Activated CD4-positive, alpha-beta T cell treated with anti-CD3 and anti-CD28 coated beads, Interleukin-2, amount 50 U/mL, for 16 hours (primary cell): ENCODE data around the gene NCKAP5.

Source experiments
- DNase-seq: peaks from one replicate; pipeline ENCODE4 v3.0.0-alpha.2; 2020

Gene NCKAP5

DNA sequence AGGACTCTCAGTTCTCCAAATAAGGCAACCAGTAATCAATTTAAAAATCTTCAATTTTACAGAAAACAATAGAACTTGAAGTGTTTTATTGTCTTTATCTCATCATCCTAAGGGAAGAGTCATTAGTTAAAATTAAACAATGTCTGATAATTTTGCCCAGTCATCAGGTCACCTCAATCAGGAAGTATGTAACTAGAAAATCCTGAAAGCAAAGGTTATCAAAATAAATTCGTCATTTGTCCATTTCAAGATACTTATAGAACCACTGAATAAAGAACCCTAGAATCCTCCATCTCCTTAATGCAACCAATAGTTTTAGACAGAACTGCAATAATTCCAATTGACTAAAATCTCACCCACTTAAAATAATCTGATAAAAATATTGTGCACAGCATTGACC is 115.2 kb downstream of the NCKAP5 start:
- no peak for DNase-seq

DNA sequence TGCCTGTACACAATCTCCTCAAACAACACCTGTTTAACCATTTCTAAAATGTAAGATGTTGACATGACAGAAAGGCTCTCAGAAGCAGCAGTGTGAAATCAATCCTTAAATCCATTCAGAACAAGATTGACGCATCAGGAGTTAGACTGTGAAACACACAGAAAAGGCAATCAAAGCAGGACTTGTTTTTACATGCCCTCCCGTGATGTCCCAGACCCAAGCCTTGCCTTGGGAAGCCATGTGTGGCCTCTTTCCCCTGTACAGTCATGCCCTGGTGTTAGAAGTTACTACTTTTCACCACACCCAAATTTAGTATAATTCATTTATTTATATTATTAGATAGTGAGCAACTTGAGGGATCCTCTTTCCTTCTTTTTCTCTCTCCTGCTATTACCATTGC is 115.7 kb downstream of the NCKAP5 start:
- no peak for DNase-seq

DNA sequence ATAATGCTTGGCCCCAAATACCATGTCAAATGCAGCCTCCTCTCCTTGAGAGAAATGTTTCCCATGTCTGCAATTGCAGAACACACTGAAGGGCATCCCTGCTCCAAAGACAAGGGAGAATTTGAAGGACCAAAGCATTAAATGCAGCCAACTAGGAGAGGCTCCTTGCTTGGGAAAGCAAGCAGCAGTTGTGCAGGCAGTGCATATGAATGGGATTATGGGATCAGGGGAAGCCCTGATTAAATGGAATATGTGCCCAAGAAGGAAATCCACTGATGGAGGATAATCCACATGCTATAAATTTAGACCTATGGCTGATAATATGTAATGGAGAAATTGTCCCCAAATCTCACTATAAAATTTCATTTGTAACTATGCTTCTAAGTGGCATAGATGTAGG is 116.1 kb downstream of the NCKAP5 start:
- no peak for DNase-seq

DNA sequence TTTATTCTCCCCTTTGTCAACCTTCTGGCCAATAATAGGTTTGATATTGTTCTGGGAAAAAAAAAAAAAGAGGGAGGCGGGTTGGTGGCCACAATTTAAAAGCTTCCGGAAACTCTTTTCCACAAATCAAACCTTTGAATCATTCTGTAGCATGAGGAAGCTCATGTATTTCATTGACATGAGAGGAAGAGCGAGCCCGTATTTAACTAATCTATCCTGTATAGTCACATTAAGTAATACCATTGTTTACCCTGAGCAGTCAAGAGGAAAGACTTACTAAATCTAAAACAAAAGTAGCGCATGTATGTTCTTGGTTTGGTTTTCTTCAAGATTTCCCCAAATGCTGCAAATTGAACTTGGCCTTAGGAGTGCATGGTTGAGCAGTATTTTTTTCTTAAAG is 120.1 kb downstream of the NCKAP5 start:
- DNase-seq: no peak

DNA sequence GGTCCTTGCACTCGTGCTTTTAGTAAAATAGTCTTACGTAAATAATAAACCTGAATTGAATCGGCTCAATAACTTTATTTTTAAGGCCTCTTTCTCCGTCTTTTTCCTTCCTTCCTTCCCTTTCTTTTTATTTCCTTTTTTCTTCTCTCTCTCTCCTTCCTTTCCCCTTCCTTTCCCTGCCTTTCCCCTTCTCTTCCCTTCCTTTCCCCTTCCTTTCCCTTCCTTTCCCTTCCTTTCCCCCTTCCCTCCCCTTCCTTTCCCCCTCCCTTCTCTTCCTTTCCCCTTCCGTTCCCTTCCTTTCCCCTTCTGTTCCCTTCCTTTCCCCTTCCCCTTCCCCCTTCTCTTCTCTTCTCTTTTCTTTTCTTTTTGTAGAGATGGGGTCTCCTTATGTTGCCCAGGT is 121.0 kb downstream of the NCKAP5 start:
- DNase-seq: no peak

DNA sequence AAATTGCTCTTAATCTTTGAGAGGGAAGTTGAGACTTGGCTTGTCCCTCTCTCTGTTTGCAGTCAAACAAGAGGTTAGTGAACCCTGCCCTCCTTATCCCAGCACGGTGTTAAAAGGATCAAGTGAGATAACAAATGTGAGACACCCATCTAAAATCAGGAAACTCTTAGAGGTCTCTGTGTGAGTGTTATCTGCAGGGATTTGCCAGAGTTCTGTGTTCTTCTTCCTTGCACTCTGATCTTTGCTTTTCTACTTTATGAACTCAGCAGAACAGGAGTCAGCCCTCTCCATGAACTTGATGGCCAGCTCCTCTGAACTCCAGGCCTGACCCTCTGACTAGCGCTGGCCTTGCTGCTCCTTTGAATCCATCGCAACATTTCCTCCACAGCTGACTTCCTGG is 123.8 kb downstream of the NCKAP5 start:
- DNase-seq: no peak

DNA sequence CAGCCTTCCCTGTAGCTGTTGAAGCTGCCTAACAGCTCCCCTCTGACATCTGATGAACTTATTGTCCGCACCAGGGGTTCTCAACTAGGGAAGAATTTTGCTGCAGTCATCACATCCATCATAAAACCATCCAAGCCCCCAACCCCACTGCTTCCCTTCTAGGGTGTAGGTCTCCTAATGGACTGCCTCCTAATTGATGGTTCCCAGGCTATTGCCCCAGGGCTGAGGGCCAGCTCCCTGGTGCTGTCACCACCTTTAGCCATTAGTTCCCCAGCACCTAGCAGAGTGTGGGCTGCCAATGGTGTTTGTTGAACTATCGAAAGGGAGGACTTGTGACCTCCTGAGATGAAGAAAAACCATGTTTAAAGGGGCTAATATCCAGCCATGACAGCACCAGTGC is 125.9 kb downstream of the NCKAP5 start:
- no peak for DNase-seq

DNA sequence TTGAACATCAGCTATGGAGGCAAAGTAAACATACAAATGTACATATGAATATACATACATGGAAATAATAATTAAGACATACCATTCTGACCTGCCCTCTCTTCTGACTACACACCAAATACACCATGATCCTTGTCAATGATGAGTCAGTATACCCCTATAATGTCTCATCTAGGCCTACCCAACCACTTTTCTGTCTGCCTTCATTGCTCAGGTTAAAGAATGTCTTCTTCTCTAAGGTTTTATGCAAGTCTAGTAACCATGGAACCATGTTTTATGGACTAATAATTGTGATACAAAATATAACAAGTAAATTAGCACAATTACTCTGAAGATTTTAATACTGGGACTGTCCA is 128.7 kb downstream of the NCKAP5 start:
- DNase-seq: no peak

DNA sequence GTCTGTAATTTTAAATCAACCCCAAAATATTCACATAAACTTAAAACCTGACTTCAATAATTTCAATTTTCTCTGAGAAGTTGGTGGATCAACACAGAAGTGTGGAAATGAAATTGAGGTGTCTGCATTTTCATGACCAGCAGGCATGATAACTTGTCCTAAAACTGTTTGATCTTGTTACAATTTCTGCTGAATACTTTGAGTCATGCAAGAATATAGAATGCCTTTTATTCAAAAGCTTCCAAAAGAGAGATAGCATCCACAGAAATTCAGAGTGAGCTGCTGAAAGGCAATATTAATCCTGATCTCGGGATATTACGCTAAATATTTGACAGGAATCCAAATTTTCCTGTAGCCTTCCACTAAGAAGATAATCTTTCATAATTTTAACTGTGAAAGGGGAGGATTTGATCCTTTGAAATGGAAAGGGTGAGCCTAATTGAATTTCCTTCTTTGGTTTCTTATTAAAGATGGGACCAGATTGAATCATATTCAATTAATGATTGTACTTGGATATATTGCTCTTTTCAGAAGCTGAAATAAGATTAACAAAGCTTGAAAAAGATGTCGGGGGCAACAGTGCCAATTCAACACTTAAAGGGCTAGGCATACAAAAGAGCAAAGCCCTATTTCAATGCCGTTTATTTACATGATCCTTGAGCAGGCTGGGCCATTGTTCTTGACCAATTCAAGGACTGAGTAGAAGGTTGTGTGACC is 129.3 kb downstream of the NCKAP5 start:
- DNase-seq: no peak

DNA sequence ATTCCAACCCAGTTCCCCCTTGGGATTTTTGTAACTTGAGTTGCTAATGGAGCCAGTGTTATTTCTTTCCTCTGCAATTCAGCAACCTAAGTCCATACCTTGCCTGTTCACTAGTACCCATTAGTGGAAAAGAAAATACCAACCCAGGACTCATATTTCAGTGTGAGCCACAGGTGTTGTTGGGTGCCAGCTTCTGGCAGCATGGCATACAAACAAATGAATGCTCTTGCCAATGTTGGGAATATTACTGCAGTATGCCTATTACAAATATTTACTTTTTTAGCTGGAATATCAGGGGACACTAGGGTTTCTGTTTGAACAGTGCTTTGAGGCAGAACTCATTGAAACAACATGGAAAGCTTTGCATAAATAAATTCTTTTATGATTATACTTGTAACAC is 130.2 kb downstream of the NCKAP5 start:
- no peak for DNase-seq

DNA sequence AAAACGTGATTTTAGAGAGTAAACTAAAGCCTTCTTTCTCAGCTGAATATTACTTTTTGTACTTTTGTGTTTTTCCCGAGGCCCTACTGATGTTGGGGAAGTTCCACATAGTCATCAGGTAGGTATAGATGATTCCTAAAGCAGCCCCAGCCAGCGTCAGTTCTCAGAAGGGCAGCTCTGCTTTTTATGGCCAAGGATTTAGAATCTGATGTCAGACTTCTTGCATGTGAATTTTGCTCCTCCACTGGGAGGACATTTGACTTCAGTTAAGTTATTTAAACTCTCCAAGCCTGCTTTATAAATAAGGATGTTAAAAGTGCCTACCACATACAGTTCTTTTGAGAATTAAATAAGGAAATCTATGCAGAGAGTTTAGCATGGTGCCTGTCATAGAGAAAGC is 130.8 kb downstream of the NCKAP5 start:
- DNase-seq: no peak

DNA sequence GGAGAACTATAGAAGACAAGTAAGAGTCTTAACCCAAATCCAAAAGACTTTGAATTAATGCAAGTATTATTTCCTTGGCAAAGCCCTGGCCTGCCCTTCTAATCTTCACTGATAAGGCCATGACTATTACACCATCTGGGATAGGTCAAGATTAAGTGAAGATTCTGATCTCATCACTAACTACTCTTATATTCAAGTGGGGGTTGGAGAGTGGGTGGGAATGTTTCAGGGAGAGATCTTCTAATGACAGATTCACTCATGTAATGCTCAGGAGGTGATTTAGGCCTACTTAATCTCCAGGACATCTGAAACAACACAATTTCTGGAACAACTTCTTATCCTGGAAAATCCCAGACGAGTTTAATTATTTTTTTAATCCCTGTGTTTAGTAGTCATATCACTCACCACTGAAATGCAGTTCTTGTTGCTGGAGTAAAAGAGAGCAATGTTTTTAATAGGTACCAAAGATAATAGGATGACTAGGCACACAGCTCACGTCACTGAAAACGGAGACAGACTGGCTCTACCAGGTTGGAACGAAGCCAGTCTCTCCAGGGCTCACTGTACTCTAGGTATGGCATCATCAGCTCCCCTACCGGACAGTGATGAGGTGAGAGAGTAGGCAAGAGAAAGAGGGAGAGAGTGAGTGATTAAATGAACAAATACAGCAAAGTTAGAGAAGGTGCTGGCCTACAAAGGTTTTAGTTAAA is 133.1 kb downstream of the NCKAP5 start:
- no peak for DNase-seq

DNA sequence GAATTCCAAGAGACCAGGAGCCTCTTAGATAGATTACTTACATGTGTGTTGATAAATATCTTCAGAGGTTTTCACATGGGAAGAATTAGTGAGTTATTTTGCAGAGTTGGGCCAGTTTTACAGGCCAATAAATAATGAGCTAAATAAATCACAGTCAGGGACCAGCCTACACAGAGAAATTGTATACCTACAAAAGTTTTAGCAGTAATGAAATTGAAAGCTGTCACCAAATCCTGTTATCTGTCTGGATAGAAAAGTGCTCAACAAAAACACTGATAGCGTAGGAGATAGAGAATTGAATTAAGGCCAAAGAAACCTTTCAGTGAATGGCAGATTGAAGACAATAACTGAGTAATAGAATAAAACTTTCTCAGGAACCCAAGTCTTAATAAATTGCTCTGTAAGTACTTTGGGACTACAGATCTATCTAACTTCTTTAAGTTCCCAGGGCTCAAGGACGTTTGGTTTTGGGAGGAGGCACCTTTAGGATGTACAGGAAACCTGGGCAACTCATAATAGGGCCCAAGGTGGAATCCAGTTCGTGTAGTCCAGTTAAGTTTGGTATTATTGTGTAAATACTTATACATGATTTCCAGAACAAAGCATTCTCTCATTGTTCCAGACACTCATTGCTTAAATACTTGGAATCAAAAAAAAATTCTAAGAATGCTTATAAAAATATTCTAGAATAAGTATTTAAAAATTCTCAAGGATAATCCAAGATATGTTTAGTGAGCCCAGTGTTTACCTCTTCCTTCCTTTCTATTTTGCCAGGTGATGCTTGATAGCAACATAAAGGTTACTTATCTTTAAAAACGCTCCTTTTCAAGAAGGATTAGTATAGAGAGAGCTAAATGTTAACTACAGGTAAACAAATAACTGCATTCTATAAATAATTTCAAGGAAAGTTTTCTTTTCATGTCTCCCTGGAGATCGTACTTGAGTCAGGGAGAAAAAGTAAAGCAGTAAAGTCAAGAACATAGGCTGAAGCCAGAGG is 134.5 kb downstream of the NCKAP5 start:
- no peak for DNase-seq

DNA sequence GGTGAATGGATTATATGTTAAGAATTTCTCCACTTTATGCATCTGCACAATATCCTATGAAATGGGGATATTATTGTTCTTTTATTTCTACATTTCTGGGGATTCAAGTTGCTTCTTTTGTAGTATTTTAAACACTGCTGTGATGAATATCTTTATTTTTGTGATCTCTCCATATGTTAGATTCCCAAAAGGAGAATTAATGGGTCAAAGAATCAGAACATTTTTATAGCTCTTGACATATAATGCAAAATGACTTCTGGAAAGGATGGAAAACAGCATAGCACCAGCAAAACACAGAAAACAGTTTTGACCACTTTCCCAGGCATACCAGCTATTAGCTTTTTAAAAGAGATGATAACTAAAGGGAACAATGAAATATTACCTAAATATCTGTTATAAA is 135.5 kb downstream of the NCKAP5 start:
- no peak for DNase-seq

DNA sequence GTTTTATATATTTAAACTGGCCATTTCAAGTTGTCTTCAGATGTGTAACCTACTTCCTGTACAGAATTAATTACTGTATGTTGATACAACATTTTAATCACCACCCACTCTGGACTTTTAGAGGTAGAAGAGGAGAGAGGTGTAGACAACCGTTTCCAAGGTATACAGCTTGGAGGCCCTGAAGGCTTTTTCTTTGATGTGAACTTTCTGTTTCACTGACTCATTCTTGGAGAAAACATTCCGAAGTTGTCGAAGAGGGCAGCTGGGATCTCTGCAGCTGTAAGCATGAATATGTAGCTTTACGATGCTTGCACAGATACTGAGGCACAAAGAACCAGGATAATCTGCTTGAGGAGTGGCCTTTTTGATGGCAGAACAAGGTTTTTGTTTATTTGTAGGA is 137.0 kb downstream of the NCKAP5 start:
- DNase-seq: no peak

DNA sequence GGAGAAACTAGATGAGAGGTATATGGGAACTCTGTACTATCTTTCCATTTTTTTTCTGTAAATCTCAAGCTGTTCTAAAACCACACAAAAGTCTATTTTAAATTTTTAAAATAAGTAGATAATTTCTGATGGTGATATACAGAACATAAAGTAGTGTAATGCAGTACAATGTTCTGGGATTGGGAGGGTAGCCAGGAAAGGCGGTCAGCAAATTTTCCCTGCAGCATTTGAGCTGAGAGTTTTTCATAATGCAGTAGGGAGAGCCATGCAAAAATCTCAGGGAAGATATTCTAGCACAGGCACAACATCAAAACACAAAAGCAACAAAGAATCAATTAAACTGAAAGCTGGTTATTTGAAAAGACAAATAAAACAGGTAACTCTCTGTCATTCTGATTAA is 141.5 kb downstream of the NCKAP5 start:
- no peak for DNase-seq

DNA sequence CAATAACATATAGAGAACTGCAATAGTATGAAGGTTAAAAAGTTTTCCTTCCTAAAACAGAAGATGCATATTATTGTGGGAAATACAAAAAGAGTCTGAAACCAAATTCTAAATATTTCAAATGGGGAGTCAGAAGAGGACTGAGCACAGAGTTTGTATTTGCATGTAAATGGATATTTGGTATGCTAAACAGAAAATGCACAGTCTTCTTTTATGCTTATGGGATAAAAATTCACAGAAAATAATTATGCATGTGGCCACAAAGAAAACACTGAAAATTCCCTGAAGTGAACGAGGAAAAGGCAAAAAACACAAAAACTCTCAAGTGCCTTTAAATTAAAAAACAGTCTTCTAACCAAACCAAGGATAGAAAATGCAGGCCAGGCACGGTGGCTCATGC is 142.7 kb downstream of the NCKAP5 start:
- no peak for DNase-seq

DNA sequence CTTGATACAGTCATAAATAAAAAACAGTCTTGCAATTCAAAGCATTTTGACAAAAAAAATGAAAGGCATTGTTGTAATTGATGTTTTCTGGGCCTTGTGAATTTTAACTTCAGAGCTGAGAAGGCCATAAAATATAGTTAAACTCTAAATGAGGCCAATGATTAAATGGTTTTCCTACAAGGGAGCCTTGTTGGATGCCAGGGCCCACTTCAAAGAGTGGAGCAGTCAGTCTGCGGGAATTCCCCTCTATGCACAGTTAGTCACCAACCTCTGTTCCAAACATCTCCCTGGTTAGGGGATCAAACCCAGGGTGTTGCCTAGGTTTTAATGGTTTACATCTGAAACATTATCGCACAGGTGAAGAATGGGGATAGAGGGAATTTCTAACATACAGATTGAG is 143.4 kb downstream of the NCKAP5 start:
- DNase-seq: no peak

DNA sequence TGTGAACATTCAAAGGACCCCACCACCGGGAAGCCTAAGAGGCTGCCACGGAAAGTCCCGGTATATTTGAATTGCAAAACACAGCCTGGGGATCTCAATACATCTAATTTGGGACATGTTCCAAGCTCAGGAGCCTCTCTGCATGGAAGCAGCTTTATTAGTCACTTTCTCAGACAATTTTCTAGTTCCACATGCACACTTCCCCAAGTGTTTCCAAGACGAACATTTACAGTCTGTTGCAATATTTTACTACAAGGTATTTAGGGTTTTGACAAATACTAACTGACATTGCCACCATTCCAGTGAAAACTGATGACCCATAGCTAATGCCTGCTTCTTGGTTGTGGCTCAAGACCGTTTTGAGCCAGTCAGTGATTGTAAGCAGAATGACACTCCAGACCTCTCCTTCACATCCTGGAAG is 145.3 kb downstream of the NCKAP5 start:
- no peak for DNase-seq

DNA sequence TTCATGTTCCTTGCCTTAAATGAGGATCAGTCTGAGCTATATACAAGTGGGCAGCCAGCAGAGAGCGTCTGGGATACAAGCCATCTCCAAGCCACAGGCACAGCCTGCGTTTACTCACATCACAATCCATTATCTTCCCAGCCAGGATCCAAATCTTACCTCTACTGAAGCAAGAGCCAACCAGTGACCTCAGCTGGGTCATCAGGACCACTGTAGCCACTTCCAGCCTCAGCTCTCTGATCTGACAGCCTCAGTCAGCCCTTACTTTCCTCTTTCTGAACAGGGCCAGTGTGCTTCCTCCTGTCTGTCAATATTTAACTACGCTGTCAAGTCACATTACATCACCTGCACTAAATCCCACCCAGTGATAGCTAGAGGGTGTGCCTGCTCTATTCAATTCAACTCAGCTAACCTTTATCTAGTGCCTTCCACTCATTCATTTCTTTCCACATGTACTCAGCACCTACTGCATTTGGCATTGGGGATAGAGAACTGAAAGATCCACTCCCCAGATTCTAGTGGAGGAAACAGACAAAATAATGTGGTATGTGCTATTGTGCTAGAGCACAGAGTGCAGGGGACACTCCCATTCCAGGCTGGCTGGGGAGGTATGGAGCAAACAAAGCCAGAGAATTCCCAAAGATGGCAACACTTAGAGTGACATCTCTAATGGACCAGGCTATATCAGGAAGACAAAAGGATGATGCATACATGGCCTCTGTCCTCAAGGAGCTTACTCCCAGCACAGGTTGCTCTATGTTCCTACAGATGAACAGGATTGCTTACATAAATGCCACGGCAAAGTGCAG is 146.5 kb downstream of the NCKAP5 start:
- DNase-seq: no peak

DNA sequence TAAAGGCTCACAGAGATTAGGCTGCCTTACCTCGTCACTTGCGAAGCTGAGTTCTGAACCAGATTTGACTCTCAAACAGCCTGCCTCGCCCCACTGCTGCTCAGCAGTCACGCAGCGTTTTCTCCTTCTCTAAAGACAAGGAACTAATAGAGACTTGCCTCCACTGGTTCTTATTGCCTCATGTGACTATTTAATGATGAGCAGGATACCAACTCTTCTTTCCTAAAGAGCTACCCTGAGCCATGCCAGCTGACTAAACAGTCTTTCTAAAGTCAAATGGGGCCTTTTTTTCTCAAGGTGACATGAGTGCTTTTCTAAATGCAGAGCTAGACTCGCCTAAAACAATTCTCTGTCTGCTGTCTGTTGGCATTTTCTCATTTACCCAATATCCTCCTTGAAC is 147.5 kb downstream of the NCKAP5 start:
- DNase-seq: no peak

DNA sequence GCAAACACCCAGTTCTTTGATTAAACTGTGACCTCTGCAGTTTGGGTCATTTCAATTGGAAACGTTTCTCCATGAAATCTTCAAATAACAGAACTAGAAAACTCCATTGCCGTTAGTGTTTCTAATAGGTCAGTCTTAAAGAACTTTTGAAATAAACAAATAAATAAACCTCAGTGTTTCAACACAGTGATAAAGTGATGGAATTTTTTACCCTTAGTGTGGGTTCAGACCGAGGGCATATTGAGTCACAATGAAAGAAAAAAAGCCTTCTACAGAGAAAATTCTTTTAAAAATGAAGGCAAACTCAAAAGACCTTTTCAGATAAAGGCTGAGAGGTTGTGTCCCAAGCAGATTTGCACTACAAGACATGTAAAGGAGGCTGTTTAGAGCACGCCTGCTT is 149.6 kb downstream of the NCKAP5 start:
- no peak for DNase-seq

DNA sequence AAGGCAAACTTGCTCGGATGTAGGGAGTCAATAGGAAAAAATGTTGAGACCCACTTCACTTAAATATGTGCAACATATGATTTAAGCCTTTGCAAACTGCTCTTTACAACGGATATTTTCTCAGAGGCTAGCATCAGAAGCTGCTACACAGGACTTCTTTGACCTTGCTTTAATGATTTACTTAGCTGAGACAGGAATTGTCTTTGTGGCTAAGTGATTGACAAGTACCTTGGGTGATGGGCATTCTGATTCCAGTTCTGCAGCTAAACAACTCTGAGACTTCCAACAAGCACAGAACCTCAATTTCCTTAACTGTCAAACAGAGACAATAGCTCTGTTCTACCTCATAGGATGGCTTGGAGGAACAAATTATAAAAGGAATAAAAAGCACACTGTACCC is 150.2 kb downstream of the NCKAP5 start:
- DNase-seq: no peak
